Naive thymus-derived CD4-positive, alpha-beta T cell (primary cell): ENCODE data around the gene PLPPR3. TPM values are rescaled to one million over a fixed set of nuclear protein-coding genes. Genes with fewer than 3 reads are reported as not detected.

Experiments used
- ATAC-seq: fragments of 150-1000 bp; cut with Tn5 transposase; 2 replicates; pipeline ENCODE4 v1.10.0; 2021; ENCODE audit warnings: mild to moderate bottlenecking, moderate library complexity
- CTCF ChIA-PET: fragments of 350-600 bp; sonication (Branson Sonifier 250); formaldehyde crosslinking; loops from one replicate; lab custom pipeline; 2021; ENCODE audit warnings: antibody characterized with exemption; lab: Charles Lee
- POLR2A ChIA-PET: fragments of 350-600 bp; sonication (Branson Sonifier 250); formaldehyde crosslinking; loops from one replicate; lab custom pipeline; 2021; ENCODE audit warnings: antibody characterized with exemption, inconsistent platforms; lab: Charles Lee
- DNase-seq, 9 donors: peaks; one replicate each; pipeline versions ENCODE4 v3.0.0 to v3.0.0-alpha.2; 2020 to 2022; ENCODE audit warnings: mixed read lengths in 1 of 9
- H3K27ac ChIP-seq: one replicate; pipeline ENCODE4 v1.7.0; 2013; ENCODE audit warnings: mild to moderate bottlenecking, low read depth, low read length, moderate library complexity
- H3K27me3 ChIP-seq, 2 donors: one replicate each; pipeline ENCODE4 v1.7.0; 2013; ENCODE audit warnings: low read length in 2 of 2, mild to moderate bottlenecking in 2 of 2, moderate library complexity in 2 of 2; ENCODE audit not compliant: control insufficient read depth in 2 of 2, insufficient read depth in 2 of 2
- H3K36me3 ChIP-seq, 3 experiments: 1 replicate in 2 of 3; 2 replicates in 1 of 3; pipeline ENCODE4 v1.7.0; 2013; ENCODE audit warnings: low read length in 3 of 3, mild to moderate bottlenecking in 3 of 3, moderate library complexity in 1 of 3; ENCODE audit not compliant: insufficient read depth in 3 of 3, control insufficient read depth in 2 of 3
- H3K4me1 ChIP-seq, 2 donors: one replicate each; pipeline ENCODE4 v1.7.0; 2013; ENCODE audit warnings: low read length in 2 of 2, mild to moderate bottlenecking in 2 of 2, moderate library complexity in 1 of 2; ENCODE audit not compliant: control insufficient read depth in 2 of 2, insufficient read depth in 2 of 2
- H3K4me3 ChIP-seq: 2 replicates; pipeline ENCODE4 v1.7.0; 2013; ENCODE audit warnings: mild to moderate bottlenecking, low read length
- H3K9me3 ChIP-seq, 3 experiments: 1 replicate in 2 of 3; 2 replicates in 1 of 3; pipeline ENCODE4 v1.7.0; 2013; ENCODE audit warnings: low read length in 3 of 3; ENCODE audit not compliant: control insufficient read depth in 2 of 3
- H3K27ac Mint-ChIP-seq, 9 donors: one replicate each; pipeline ENCODE4 v1.8.0; 2020 to 2022; ENCODE audit warnings: mixed read lengths in 9 of 9, mild to moderate bottlenecking in 8 of 9, moderate library complexity in 5 of 9, inconsistent platforms in 2 of 9
- H3K27me3 Mint-ChIP-seq, 5 donors: one replicate each; pipeline ENCODE4 v1.8.0; 2021 to 2022; ENCODE audit warnings: mixed read lengths in 5 of 5, mild to moderate bottlenecking in 1 of 5
- H3K36me3 Mint-ChIP-seq, 5 donors: one replicate each; pipeline ENCODE4 v1.8.0; 2020 to 2022; ENCODE audit warnings: mixed read lengths in 5 of 5, mild to moderate bottlenecking in 3 of 5, inconsistent platforms in 1 of 5
- H3K4me1 Mint-ChIP-seq, 7 donors: one replicate each; pipeline ENCODE4 v1.8.0; 2020 to 2022; ENCODE audit warnings: mixed read lengths in 7 of 7, mild to moderate bottlenecking in 3 of 7, inconsistent platforms in 1 of 7
- H3K4me3 Mint-ChIP-seq, 10 donors: one replicate each; pipeline ENCODE4 v1.8.0; 2020 to 2022; ENCODE audit warnings: mild to moderate bottlenecking in 10 of 10, mixed read lengths in 10 of 10, moderate library complexity in 6 of 10, inconsistent platforms in 2 of 10
- H3K9me3 Mint-ChIP-seq, 11 donors: one replicate each; pipeline ENCODE4 v1.8.0; 2020 to 2022; ENCODE audit warnings: mixed read lengths in 11 of 11, mild to moderate bottlenecking in 4 of 11, inconsistent platforms in 1 of 11, moderate library complexity in 1 of 11
- intact Hi-C, 2 donors: fragments of 100-400 bp; cut with micrococcal nuclease; formaldehyde crosslinking; loops; one replicate each; pipeline ENCODE4 v1.15.1; 2023
- polyA plus RNA-seq, 2 donors: library from polyadenylated mRNA; unstranded; fragments of 300-500 nt; fragmentation: Illumina TruSeq; gene quantifications; one replicate each; pipeline ENCODE4 v1.2.3, GENCODE V29; 2021
- total RNA-seq, 6 experiments: library from RNA in 5 of 6; stranded (reverse) in 5 of 6; gene quantifications; 1 replicate in 5 of 6; 2 replicates in 1 of 6; pipeline ENCODE4 v1.2.3 and lab custom pipeline; 2021 to 2026

PLPPR3 gene
- total and polyA plus RNA-seq, 7 experiments from 2014 or later: not detected

DNA sequence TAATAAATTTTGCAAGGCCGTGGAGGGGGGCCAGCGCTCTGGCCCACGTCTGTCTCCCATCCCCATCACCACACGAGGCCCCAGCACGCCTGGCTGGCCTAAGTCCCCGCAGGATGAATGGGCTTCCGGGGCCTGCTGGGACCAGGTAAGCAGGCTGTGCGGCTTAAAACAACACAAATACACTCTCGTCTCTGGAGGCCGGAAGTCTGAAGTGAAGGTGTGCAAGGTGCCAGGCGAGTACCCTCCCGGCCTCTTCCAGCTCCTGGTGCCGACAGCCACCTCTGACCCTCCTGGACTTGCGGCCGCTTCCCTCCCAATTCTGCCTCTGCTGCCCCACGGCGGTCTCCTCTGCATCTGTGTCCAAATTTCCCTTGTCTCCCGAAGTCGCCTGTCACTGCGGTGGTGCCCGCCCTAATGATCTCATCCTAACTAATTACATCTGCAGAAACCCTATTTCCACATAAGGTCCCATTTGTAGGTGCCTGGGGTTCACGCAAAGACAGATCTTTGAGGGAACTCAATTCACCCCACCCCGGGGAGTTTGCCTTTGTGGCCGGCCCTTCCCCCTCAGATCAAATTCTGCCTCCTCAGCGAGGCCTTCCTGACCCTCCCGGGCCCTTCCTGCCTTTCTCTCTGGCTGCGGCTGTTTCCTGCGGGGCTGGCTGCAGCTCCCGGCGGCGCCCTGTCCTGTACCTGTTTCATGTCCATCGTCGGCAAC lies 32.6 kb downstream of the PLPPR3 start:
- peak overlapping the region in 6 of 9 donors; percentile 1 to 92 (median 50) for H3K27ac Mint-ChIP-seq
- CTCF ChIA-PET: no interaction called here
- peaks cover 0 to 11% (median 0%) of the 10 kb centered on the region in 5 donors for H3K27me3 Mint-ChIP-seq
- POLR2A ChIA-PET: no interaction called here
- Histone ChIP-seq H3K9me3 (no peaks in the 10 kb centered on the region), H3K36me3 (no peaks in the 10 kb centered on the region), H3K27me3 (no peaks in the 10 kb centered on the region), H3K4me3 (no peak overlapping the region), H3K27ac (no peak overlapping the region), H3K4me1 (no peaks in the 10 kb centered on the region)
- peak; percentile 18 for ATAC-seq
- peaks cover 0 to 7% (median 0%) of the 10 kb centered on the region in 7 donors for H3K4me1 Mint-ChIP-seq
- H3K4me3 Mint-ChIP-seq: peak overlapping the region in 2 of 10 donors; percentile 25 to 42
- intact Hi-C loops: no loop called here
- no peaks in the 10 kb centered on the region for H3K36me3 Mint-ChIP-seq
- H3K9me3 Mint-ChIP-seq: no peaks in the 10 kb centered on the region
- no peak for DNase-seq

DNA sequence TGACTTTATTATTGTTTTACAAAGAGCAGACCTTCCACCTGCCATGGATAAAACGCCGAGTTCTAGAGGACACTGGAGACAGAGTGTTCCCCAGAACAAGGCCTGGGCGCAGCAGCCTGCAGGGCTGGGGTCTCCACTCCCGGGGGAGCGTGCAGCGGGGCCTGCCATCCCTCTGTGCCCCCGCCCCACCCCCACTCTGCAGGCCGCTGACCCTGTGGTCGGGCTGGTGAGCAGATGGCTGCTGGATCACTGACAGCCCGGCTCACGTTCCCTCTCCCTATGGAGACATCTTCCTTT lies 33.1 kb downstream of the PLPPR3 start:
- peaks cover 0 to 7% (median 0%) of the 10 kb centered on the region in 7 donors for H3K4me1 Mint-ChIP-seq
- POLR2A ChIA-PET: no interaction called here

DNA sequence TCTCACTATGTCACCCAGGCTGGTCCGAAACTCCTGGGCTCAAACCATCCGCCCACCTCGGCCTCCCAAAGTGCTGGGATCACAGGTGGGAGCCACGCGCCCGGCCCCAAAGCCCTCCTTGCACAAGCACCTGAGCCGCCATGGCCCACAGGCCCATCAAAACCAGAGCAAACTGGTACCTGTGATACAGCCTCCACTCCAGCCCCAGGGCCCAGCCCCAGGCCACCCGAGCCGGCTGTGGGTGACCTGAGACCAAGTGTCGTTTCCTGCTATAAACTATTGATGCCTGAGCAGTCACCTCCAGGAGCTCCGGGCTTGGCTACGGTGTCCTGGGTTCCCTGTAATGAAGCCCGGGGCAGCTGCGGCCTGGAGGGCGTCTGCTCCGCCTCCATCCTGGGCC lies 34.2 kb downstream of the PLPPR3 start:
- no peak overlapping the region for H3K27ac Mint-ChIP-seq
- H3K4me1 ChIP-seq: no peaks in the 10 kb centered on the region
- no peak overlapping the region for H3K4me3 ChIP-seq
- H3K4me1 Mint-ChIP-seq: peaks cover 0 to 7% (median 0%) of the 10 kb centered on the region in 7 donors
- H3K4me3 Mint-ChIP-seq: no peak overlapping the region
- H3K27me3 Mint-ChIP-seq: peaks cover 0 to 11% (median 0%) of the 10 kb centered on the region in 5 donors
- POLR2A ChIA-PET: interaction anchor here (0.7 kb wide), 1 partner anchor 14 kb away, joined by 3 read pairs; no protein-coding TSS in a partner anchor
- ATAC-seq (no peak), DNase-seq (no peak)
- H3K27me3 ChIP-seq: no peaks in the 10 kb centered on the region
- CTCF ChIA-PET: no interaction called here
- no peaks in the 10 kb centered on the region for H3K36me3 Mint-ChIP-seq
- no peak overlapping the region for H3K27ac ChIP-seq
- H3K9me3 Mint-ChIP-seq: no peaks in the 10 kb centered on the region
- intact Hi-C loops: no loop called here
- H3K36me3 ChIP-seq: no peaks in the 10 kb centered on the region
- no peaks in the 10 kb centered on the region for H3K9me3 ChIP-seq

More for the DNA sequence above, 33.1 kb downstream of the PLPPR3 start:
- intact Hi-C loops: no loop called here
- no peaks in the 10 kb centered on the region for H3K9me3 ChIP-seq
- H3K27me3 Mint-ChIP-seq: peaks cover 0 to 11% (median 0%) of the 10 kb centered on the region in 5 donors
- ATAC-seq: no peak
- H3K27ac ChIP-seq: no peak overlapping the region
- H3K4me3 Mint-ChIP-seq: peak overlapping the region in 1 of 10 donors; percentile 25
- H3K36me3 ChIP-seq: no peaks in the 10 kb centered on the region
- H3K27ac Mint-ChIP-seq: peak overlapping the region in 2 of 9 donors; percentile 58 to 92
- H3K9me3 Mint-ChIP-seq: no peaks in the 10 kb centered on the region
- no peaks in the 10 kb centered on the region for H3K27me3 ChIP-seq
- H3K4me1 ChIP-seq: no peaks in the 10 kb centered on the region
- DNase-seq: no peak
- CTCF ChIA-PET: no interaction called here
- no peaks in the 10 kb centered on the region for H3K36me3 Mint-ChIP-seq
- no peak overlapping the region for H3K4me3 ChIP-seq

DNA sequence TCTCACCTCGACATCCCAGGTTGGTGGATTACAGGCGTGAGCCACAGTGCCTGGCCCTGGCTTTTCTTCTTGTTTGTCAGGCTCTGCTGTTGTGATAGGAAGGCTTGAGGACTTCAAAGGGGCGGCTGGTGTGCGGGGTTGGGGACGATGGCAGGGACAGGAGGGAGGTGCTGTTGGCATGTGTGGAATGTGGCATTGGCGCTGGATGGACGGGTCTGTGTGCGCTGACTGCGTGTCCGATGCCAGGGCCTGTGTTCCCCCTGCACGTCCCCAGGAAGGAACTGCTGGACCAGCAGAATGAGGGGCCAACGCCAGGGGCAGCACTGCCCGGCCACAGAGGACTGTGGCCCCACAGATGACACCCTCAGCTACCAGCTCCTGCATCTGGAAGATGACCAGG lies 37.2 kb downstream of the PLPPR3 start:
- Mint-ChIP-seq H3K4me3 (no peak overlapping the region), H3K4me1 (peaks cover 0 to 7% (median 0%) of the 10 kb centered on the region in 7 donors), H3K9me3 (no peaks in the 10 kb centered on the region), H3K36me3 (no peaks in the 10 kb centered on the region), H3K27me3 (peaks cover 0 to 7% (median 0%) of the 10 kb centered on the region in 5 donors), H3K27ac (no peak overlapping the region)
- CTCF ChIA-PET: interaction anchor here (0.6 kb wide), 3 partner anchors 79 to 273 kb away, joined by 3 to 4 read pairs (median 3); no protein-coding TSS in a partner anchor
- Histone ChIP-seq H3K4me3 (no peak overlapping the region), H3K9me3 (no peaks in the 10 kb centered on the region), H3K36me3 (no peaks in the 10 kb centered on the region), H3K4me1 (no peaks in the 10 kb centered on the region), H3K27me3 (no peaks in the 10 kb centered on the region), H3K27ac (no peak overlapping the region)
- POLR2A ChIA-PET: interaction anchor here (0.5 kb wide), 1 partner anchor 58 kb away, joined by 4 read pairs; no protein-coding TSS in a partner anchor
- no peak for DNase-seq
- no peak for ATAC-seq
- intact Hi-C loops: no loop called here

DNA sequence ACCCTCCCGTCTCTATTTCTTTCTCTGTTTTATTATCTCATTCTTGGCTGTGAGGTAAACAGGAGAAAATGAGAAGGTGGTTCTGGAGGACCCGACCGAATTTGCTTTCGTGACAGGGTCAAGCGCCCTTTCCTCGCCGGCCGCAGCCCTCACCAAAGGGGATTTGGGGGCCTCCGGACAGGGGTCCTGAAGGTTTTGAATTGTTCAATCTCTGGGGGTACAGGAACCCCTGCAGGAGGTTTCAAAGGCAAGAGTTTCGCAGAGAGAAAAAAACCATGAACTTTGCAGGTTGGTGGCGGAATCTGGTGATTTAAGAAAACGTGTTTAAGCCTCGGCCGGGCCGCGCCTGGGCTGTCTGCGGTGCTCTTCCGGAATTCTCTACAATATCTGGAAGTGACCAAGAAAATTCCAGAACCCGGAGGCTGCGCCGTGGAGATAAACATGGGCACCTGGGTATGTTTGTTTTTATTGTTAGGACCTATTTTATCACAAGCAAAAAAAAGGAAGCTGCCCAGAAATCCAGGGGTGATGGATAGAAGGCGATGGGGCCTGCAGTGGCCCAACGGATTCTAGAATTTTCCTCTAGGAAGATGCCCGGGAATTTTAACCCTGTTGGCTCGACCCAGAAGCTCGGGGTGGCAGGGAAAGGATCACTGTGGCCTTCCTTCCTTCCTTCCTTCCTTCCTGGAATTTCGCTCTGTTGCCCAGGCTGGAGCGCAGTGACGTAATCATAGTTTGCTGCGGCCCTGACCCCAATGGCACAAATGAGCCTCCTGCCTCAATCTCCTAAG lies 38.7 kb downstream of the PLPPR3 start:
- Histone ChIP-seq H3K27ac (no peak overlapping the region), H3K36me3 (no peaks in the 10 kb centered on the region), H3K9me3 (no peaks in the 10 kb centered on the region), H3K4me3 (no peak overlapping the region), H3K4me1 (no peaks in the 10 kb centered on the region), H3K27me3 (no peaks in the 10 kb centered on the region)
- CTCF ChIA-PET: no interaction called here
- Mint-ChIP-seq H3K4me1 (no peaks in the 10 kb centered on the region), H3K27me3 (peaks cover 0 to 4% (median 0%) of the 10 kb centered on the region in 5 donors), H3K36me3 (no peaks in the 10 kb centered on the region), H3K9me3 (peaks cover 0 to 2% (median 0%) of the 10 kb centered on the region in 11 donors), H3K4me3 (no peak overlapping the region), H3K27ac (no peak overlapping the region)
- intact Hi-C loops: no loop called here
- POLR2A ChIA-PET: no interaction called here
- ATAC-seq (no peak), DNase-seq (no peak)

DNA sequence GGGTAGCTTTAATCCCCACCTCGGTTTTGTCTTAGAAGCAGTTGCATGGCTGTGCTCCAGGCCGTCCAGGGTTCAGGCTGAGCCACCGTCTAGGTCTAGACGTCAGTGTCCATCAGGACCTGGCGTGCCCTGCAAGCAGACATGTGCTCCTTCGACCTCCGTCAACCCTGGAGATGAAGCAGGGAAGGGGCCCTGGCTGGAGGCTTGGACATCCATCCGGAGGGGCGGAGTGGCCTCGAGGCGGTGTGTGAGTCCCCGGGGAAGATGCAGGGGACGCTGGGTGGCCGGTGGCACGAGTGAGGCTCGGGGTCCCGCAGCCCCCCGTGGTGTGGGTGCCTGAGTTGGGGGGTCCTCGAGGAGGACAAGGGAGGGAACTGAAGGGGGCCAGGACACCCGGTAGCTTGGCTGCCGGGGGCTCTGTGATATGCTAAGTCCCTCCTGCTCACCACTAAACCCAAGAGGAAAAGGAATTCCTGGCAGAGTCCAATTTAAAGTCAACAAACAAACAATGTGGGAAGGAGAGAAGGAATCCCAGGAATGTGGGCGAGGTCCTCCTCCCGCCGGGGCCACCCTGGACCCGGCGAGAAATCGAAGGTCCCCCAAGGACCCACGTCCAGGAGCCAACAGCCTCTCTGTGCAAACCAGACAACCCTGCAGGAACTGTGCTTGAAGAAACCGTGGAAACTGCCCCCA lies 39.4 kb downstream of the PLPPR3 start:
- Histone ChIP-seq H3K27ac (no peak overlapping the region), H3K4me1 (no peaks in the 10 kb centered on the region), H3K4me3 (no peak overlapping the region), H3K27me3 (no peaks in the 10 kb centered on the region), H3K36me3 (no peaks in the 10 kb centered on the region), H3K9me3 (no peaks in the 10 kb centered on the region)
- peaks cover 0 to 2% (median 0%) of the 10 kb centered on the region in 11 donors for H3K9me3 Mint-ChIP-seq
- no peak for ATAC-seq
- no peak overlapping the region for H3K27ac Mint-ChIP-seq
- DNase-seq: no peak
- H3K4me3 Mint-ChIP-seq: no peak overlapping the region
- no peaks in the 10 kb centered on the region for H3K36me3 Mint-ChIP-seq
- intact Hi-C loops: no loop called here
- no peaks in the 10 kb centered on the region for H3K4me1 Mint-ChIP-seq
- POLR2A ChIA-PET: no interaction called here
- CTCF ChIA-PET: no interaction called here
- H3K27me3 Mint-ChIP-seq: peaks cover 0 to 4% (median 0%) of the 10 kb centered on the region in 5 donors
